Fibroblast of skin of back (primary cell): ENCODE data around the gene SAA2.
A peak's percentile ranks its signal among the peaks of the same experiment; 100 is the strongest.
"Not testable (repeated sequence)": the region's sequence is repeated elsewhere in the genome, so short reads cannot be mapped to it uniquely, and the experiment has no call there.

ENCODE experiments used
- DNase-seq: peaks from one replicate; pipeline ENCODE4 v3.0.0-alpha.2; 2013

SAA2 gene

GRCh38 chr11:18247191-18247581 lies 1.3 kb downstream of the SAA2 start:
- not testable (repeated sequence) for DNase-seq

- DNase-seq, result not testable (repeated sequence)
Measured at GRCh38 chr11:18246379-18247190, 1.9 kb downstream of the SAA2 start.

- no peak for DNase-seq
Measured at GRCh38 chr11:18245396-18245795, 3.1 kb downstream of the SAA2 start.

GRCh38 chr11:18243783-18244362 lies 4.6 kb downstream of the SAA2 start:
- peak; percentile 64 for DNase-seq

- DNase-seq, result no peak
Measured at GRCh38 chr11:18239655-18240054, 8.8 kb downstream of the SAA2 start.

GRCh38 chr11:18236664-18237356 lies 11.7 kb downstream of the SAA2 start, which contains the start of gene SAA4:
Gene SAA4, minus strand, starts transcription at chr11:18236802. Its CDS starts 876 bp downstream, at chr11:18235926.
- no peak for DNase-seq

GRCh38 chr11:18235394-18236334 lies 12.8 kb downstream of the SAA2 start:
- DNase-seq, result no peak

- DNase-seq, result no peak
Measured at GRCh38 chr11:18233912-18234311, 14.6 kb downstream of the SAA2 start.

- no peak for DNase-seq
Measured at GRCh38 chr11:18230859-18231258, 17.6 kb downstream of the SAA2 start.

- DNase-seq, result no peak
Measured at GRCh38 chr11:18229501-18229900, 19.0 kb downstream of the SAA2 start.

- no peak for DNase-seq
Measured at GRCh38 chr11:18225913-18226312, 22.6 kb downstream of the SAA2 start.

- no peak for DNase-seq
Measured at GRCh38 chr11:18223591-18224387, 24.7 kb downstream of the SAA2 start.

GRCh38 chr11:18222814-18223421 lies 25.6 kb downstream of the SAA2 start:
- no peak for DNase-seq

- DNase-seq, result no peak
Measured at GRCh38 chr11:18221274-18221876, 27.1 kb downstream of the SAA2 start.

- DNase-seq, result no peak
Measured at GRCh38 chr11:18209058-18209457, 39.4 kb downstream of the SAA2 start.

GRCh38 chr11:18204771-18205170 lies 43.7 kb downstream of the SAA2 start:
- no peak for DNase-seq

- DNase-seq, result no peak
Measured at GRCh38 chr11:18204220-18204619, 44.2 kb downstream of the SAA2 start.

GRCh38 chr11:18203723-18204122 lies 44.7 kb downstream of the SAA2 start:
- DNase-seq, result peak; percentile 3

GRCh38 chr11:18197738-18198137 lies 50.7 kb downstream of the SAA2 start:
- DNase-seq, result not testable (repeated sequence)

- no peak for DNase-seq
Measured at GRCh38 chr11:18196532-18196931, 51.9 kb downstream of the SAA2 start.
